ENCODE results near the gene AMOTL2.

Gene AMOTL2

DNA sequence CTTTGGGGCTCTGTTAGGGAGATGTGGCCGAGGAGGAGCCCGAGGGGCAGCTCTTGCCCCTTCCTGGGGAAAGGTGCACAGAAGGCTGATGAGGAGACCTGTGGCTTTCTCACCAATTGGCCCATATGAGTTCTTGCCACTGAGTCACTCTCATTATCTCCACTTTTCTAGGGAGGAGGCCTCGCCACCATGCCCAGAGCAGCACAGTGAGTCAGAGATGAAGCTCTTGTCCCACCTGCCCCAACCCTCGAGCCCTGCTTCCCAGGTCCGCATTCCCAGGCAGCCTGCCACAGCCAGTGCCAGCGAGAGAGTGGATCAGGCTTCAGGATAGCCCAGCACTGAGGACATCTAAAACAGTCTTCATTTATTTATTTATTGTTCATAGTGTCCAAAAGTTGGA lies 53.5 kb downstream of the AMOTL2 start:
- TF ChIP-seq, protein P1, sequence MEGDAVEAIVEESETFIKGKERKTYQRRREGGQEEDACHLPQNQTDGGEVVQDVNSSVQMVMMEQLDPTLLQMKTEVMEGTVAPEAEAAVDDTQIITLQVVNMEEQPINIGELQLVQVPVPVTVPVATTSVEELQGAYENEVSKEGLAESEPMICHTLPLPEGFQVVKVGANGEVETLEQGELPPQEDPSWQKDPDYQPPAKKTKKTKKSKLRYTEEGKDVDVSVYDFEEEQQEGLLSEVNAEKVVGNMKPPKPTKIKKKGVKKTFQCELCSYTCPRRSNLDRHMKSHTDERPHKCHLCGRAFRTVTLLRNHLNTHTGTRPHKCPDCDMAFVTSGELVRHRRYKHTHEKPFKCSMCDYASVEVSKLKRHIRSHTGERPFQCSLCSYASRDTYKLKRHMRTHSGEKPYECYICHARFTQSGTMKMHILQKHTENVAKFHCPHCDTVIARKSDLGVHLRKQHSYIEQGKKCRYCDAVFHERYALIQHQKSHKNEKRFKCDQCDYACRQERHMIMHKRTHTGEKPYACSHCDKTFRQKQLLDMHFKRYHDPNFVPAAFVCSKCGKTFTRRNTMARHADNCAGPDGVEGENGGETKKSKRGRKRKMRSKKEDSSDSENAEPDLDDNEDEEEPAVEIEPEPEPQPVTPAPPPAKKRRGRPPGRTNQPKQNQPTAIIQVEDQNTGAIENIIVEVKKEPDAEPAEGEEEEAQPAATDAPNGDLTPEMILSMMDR (IDR thresholded peaks at IDR 0.05; ENCODE audit: low read depth, low read length) = no peak
- no peak overlapping the region for H3K4me3 ChIP-seq (ENCODE audit: low read depth, low read length)

DNA sequence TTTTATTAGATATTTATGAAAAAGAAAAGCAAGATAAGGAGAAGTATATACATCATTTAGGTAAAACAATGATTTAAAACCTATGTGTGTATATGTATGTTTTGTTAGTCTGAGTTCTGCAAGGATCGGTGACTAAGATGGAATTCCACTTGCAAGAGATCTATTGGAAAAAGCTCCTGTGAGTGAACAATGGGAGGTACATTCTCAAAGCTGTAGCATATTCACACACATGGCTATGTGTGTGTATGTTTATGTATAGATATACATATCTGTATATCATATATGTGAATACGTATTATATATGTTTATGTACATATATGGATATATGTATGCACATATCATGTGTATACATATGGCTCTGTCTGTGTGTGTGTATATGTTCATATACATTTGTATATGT lies 54.3 kb downstream of the AMOTL2 start:
- TF ChIP-seq, protein P1 (IDR thresholded peaks at IDR 0.05; ENCODE audit: low read depth, low read length) = no peak

DNA sequence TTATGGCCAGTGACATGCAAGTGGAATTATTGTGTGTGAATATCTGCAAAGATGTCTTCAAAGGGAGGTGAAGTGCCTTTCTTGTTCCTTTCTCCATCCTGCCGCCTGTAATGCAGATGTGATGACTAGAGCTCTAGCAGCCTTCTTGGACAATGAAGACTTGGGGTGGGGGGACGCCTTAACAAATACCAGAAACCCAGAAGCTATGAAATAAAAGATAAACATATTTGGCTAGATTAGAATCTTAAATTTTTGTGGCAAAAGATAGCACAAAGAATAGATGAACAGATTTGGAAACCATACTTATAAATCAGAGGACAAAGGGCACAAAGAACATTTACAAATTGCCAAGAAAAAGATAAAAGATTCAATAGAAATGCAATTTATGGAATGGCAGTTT lies 56.1 kb downstream of the AMOTL2 start:
- TF ChIP-seq, protein P1 (IDR thresholded peaks at IDR 0.05; ENCODE audit: low read depth, low read length) = no peak
- H3K4me3 ChIP-seq (ENCODE audit: low read depth, low read length) = no peak overlapping the region

More for the DNA sequence above, 54.3 kb downstream of the AMOTL2 start:
- H3K4me3 ChIP-seq (ENCODE audit: low read depth, low read length) = no peak overlapping the region

DNA sequence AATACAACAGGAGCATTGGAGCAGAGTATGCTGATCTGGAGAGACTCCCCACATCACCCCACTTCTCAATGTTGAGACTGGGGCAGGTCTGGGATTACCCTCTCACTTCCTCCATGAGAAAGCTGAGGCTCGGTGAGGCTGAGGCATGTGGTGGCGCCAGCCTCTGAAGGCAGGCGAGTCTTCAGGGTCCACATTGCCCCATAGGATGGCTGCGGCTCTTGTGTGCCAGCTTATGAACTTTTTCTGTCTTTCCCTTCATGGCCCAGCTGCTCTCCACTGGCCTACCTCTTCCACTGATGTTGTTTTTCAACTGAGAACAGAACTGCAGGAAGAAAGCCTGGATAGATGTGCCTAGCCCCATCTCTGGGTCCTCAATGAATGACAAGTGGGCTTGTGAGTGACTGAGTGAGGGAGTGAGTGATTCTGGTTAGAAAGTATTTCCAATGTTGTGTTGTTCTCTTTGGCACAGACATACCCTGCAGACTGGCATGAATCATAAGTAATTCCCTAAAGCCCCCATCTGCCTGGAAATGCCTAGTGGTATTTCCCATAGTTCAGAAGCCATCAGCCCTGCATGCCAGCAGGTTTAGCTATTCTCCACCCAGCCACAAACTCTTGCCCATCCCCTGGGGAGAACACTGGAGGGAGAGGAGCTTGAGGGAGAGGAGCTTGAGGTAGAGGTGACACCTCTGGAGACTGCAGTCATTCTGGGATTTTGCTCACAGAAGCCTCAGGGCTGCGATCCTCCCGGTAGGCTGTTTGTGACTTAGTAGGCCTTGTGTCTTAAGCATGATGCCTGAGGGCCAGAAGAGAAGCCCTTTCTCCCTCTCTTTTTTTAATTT lies 56.9 kb downstream of the AMOTL2 start:
- TF ChIP-seq, protein P1 (IDR thresholded peaks at IDR 0.05; ENCODE audit: low read depth, low read length) = no peak
- no peak overlapping the region for H3K4me3 ChIP-seq (ENCODE audit: low read depth, low read length)

DNA sequence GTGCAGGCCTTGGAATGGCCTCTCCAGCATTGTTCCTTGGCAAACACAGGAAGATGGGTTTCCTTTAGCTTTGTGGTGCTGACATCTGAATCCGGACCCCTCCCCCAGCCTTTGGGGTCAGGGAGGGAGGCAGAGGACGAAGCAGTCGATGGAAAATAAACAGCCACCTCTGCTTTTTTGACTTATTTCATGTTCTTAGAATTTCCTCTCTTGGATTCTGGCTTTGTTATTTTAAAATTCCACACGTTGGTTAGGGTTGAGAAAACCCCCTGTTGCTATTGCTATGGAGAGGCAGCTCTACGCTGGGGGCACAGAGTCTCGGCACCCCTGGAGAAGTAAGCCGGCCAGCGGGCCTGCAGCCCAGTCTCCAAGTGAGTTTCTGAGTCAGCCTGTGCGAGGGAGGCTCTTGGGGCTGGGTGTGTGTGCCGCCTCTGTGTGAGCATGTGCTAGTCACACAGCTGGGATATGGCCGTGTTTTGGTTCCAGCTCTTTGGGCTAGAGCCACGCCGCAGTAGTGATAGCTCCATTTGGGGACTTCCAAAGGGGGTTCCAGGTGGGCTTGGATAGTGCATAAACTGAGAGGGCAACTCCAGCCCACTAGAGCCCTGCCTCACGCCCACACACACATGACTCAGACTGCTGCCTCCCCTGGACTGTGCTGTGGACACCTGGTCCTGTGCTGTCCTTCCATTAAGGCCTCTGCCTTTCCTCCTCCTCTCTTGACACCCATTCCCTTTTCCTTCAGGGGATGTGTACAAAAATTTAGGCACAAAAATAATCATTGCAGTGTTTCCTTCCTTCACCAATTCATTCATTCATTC lies 58.8 kb downstream of the AMOTL2 start:
- H3K4me3 ChIP-seq (ENCODE audit: low read depth, low read length) = no peak overlapping the region
- TF ChIP-seq, protein P1 (IDR thresholded peaks at IDR 0.05; ENCODE audit: low read depth, low read length) = no peak

DNA sequence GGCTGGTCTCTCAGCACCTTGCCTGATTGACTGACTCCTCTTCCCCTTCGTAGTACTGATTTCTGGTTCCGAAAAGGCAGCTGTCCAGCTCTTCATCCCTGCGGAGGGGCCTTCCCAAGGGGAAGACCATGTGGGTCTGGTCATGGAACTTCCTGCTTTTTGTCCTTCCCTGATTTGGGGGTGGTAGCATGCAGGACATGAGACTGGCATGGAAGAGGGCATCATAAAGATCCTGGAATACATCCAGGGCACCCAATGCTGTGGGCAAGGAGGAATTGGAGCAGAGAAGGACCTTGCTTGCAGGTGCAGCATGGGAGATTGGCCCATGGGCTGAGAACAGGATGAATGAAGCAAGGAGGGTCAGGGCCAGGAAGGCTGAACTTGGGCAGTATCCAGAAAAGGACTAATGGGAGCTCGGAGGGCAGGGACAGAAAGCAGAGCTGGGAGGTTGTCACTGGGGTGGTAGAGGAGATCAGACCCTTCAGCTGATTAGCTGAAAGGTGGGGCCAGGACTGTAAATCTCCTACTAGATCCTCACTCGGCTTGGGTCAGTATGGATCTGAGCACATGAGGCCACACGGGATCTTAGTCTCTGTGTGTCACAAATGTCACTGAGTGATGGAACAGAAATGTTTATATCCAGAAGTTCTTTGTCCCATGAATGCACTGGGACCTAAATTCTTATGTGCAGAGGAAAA lies 59.5 kb downstream of the AMOTL2 start:
- no peak overlapping the region for H3K4me3 ChIP-seq (ENCODE audit: low read depth, low read length)
- TF ChIP-seq, protein P1 (IDR thresholded peaks at IDR 0.05; ENCODE audit: low read depth, low read length) = no peak

Measured in WI38 (cell line).